K562 (cell line): Measurements from ENCODE around the gene RXRA.

Source experiments
- ADNP ChIP-seq: fragments of 200-800 bp; sonication (Bioruptor generic); IDR thresholded peaks from 2 replicates; pipeline ENCODE4 v1.6.1; 2016; ENCODE audit warnings: missing genetic modification characterization, missing compliant biosample characterization
- FOS ChIP-seq: IDR thresholded peaks from 3 replicates; pipeline ENCODE4 v1.6.1; 2011; ENCODE audit not compliant: insufficient read length; ENCODE audit errors: extremely low read depth
- MXI1 ChIP-seq: IDR thresholded peaks from 2 replicates; pipeline ENCODE4 v1.6.1; 2011; ENCODE audit warnings: low read depth, mild to moderate bottlenecking, improper control_type of control experiment, low read length
- NFATC3 ChIP-seq: fragments of 450-650 bp; IDR thresholded peaks from 2 replicates; pipeline ENCODE4 v1.6.1; 2017; ENCODE audit warnings: mild to moderate bottlenecking
- PHF8 ChIP-seq: fragments of 200-600 bp; sonication (generic); IDR thresholded peaks from 2 replicates; pipeline ENCODE4 v1.6.1; 2012; ENCODE audit warnings: mixed run types, mild to moderate bottlenecking, inconsistent platforms, low read length, moderate library complexity, borderline replicate concordance
- POLR2AphosphoS5 ChIP-seq: IDR thresholded peaks from 2 replicates; pipeline ENCODE4 v1.6.1; 2011; ENCODE audit warnings: mild to moderate bottlenecking, low read depth, low read length, moderate library complexity; ENCODE audit not compliant: control insufficient read depth, insufficient read depth
- TBP ChIP-seq: optimal IDR thresholded peaks from 2 replicates; pipeline ENCODE3; 2011; ENCODE audit warnings: low read depth, low read length, improper control_type of control experiment
- TF ChIP-seq, protein P1 (sequence below): fragments of 450-650 bp; IDR thresholded peaks from 2 replicates; pipeline ENCODE4 v1.6.1; 2016; ENCODE audit warnings: low read depth
- TF ChIP-seq, protein P2 (sequence below): fragments of 250-450 bp; sonication (Bioruptor Pico); IDR thresholded peaks from 2 replicates; pipeline ENCODE4 v1.5.0; 2021

- TF ChIP-seq MXI1 (no peak), TBP (no peak), FOS (no peak), PHF8 (no peak), ADNP (no peak), POLR2AphosphoS5 (no peak), NFATC3 (no peak)
- TF ChIP-seq, protein P1, sequence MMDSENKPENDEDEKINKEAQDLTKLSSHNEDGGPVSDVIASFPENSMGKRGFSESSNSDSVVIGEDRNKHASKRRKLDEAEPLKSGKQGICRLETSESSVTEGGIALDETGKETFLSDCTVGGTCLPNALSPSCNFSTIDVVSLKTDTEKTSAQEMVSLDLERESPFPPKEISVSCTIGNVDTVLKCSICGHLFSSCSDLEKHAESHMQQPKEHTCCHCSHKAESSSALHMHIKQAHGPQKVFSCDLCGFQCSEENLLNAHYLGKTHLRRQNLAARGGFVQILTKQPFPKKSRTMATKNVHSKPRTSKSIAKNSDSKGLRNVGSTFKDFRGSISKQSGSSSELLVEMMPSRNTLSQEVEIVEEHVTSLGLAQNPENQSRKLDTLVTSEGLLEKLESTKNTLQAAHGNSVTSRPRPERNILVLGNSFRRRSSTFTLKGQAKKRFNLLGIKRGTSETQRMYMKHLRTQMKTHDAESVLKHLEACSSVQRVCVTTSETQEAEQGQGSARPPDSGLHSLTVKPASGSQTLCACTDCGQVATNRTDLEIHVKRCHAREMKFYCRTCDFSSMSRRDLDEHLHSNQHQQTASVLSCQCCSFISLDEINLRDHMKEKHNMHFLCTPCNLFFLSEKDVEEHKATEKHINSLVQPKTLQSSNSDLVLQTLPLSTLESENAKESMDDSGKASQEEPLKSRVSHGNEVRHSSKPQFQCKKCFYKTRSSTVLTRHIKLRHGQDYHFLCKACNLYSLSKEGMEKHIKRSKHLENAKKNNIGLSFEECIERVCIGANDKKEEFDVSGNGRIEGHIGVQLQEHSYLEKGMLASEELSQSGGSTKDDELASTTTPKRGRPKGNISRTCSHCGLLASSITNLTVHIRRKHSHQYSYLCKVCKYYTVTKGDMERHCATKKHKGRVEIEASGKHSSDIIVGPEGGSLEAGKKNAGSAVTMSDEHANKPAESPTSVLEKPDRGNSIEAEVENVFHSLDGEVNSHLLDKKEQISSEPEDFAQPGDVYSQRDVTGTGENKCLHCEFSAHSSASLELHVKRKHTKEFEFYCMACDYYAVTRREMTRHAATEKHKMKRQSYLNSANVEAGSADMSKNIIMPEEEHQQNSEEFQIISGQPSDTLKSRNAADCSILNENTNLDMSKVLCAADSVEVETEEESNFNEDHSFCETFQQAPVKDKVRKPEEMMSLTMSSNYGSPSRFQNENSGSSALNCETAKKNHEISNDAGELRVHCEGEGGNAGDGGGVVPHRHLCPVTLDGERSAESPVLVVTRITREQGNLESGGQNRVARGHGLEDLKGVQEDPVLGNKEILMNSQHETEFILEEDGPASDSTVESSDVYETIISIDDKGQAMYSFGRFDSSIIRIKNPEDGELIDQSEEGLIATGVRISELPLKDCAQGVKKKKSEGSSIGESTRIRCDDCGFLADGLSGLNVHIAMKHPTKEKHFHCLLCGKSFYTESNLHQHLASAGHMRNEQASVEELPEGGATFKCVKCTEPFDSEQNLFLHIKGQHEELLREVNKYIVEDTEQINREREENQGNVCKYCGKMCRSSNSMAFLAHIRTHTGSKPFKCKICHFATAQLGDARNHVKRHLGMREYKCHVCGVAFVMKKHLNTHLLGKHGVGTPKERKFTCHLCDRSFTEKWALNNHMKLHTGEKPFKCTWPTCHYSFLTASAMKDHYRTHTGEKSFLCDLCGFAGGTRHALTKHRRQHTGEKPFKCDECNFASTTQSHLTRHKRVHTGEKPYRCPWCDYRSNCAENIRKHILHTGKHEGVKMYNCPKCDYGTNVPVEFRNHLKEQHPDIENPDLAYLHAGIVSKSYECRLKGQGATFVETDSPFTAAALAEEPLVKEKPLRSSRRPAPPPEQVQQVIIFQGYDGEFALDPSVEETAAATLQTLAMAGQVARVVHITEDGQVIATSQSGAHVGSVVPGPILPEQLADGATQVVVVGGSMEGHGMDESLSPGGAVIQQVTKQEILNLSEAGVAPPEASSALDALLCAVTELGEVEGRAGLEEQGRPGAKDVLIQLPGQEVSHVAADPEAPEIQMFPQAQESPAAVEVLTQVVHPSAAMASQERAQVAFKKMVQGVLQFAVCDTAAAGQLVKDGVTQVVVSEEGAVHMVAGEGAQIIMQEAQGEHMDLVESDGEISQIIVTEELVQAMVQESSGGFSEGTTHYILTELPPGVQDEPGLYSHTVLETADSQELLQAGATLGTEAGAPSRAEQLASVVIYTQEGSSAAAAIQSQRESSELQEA, result no peak
- TF ChIP-seq, protein P2, sequence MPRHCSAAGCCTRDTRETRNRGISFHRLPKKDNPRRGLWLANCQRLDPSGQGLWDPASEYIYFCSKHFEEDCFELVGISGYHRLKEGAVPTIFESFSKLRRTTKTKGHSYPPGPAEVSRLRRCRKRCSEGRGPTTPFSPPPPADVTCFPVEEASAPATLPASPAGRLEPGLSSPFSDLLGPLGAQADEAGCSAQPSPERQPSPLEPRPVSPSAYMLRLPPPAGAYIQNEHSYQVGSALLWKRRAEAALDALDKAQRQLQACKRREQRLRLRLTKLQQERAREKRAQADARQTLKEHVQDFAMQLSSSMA (CRISPR knock-in tag), result no peak
Observed at GRCh38 chr9:134455537-134455933, 129.3 kb downstream of the RXRA start.
